Renal cortex interstitium (tissue), 15 donors: Measurements from ENCODE around the gene SPATA20. TPM values are rescaled to one million over a fixed set of nuclear protein-coding genes. Genes with fewer than 3 reads are reported as not detected.

Experiments
- DNase-seq, 11 donors: peaks; one replicate each; pipeline ENCODE4 v3.0.0-alpha.2; 2013; ENCODE audit warnings: low read depth in 9 of 11, low spot score in 4 of 11; ENCODE audit errors: extremely low read depth in 1 of 11
- long read RNA-seq, 16 experiments: transcript quantifications; one replicate each; lab custom pipeline, GENCODE V29; 2026
- polyA plus RNA-seq, 3 donors: library from polyadenylated mRNA; unstranded; fragments of 120-200 nt; gene quantifications; one replicate each; pipeline ENCODE4 v1.2.1, GENCODE V29; 2013; ENCODE audit not compliant: insufficient read length in 3 of 3

SPATA20 gene
- polyA plus RNA-seq = 10 to 100 TPM; 49.4 to 69.7 (median 55.5) TPM
- long read RNA-seq, donor 1, partial matches to known transcripts = 22 of 22 reads
- long read RNA-seq, donor 1, other reads (novel, unspliced or antisense) = 0 of 22 reads
- long read RNA-seq, donor 2, partial matches to known transcripts = 33 of 33 reads
- long read RNA-seq, donor 2, other reads (novel, unspliced or antisense) = 0 of 33 reads
- long read RNA-seq, donor 3, partial matches to known transcripts = 53 of 60 reads
- long read RNA-seq, donor 3, other reads (novel, unspliced or antisense) = 0 of 60 reads
- long read RNA-seq, donor 4, transcript SPATA20-201 (17 exons, 2,719 nt) = major isoform, 5 of 24 reads
- long read RNA-seq, donor 4, partial matches to known transcripts = 15 of 24 reads
- long read RNA-seq, donor 4, other reads (novel, unspliced or antisense) = 0 of 24 reads
- long read RNA-seq, donor 5 = 0 reads
- long read RNA-seq, donor 6, partial matches to known transcripts = 29 of 32 reads
- long read RNA-seq, donor 6, other reads (novel, unspliced or antisense) = 0 of 32 reads
- long read RNA-seq, donor 7, partial matches to known transcripts = 58 of 61 reads
- long read RNA-seq, donor 7, other reads (novel, unspliced or antisense) = 0 of 61 reads
- long read RNA-seq, donor 8 = 0 reads
- long read RNA-seq, donor 9, partial matches to known transcripts = 44 of 48 reads
- long read RNA-seq, donor 9, other reads (novel, unspliced or antisense) = 0 of 48 reads
- long read RNA-seq, donor 10, partial matches to known transcripts = 64 of 72 reads
- long read RNA-seq, donor 10, other reads (novel, unspliced or antisense) = 0 of 72 reads
- long read RNA-seq, donor 11, partial matches to known transcripts = 18 of 24 reads
- long read RNA-seq, donor 11, other reads (novel, unspliced or antisense) = 0 of 24 reads
- long read RNA-seq, donor 12, partial matches to known transcripts = 29 of 30 reads
- long read RNA-seq, donor 12, other reads (novel, unspliced or antisense) = 0 of 30 reads
- long read RNA-seq, donor 13 = 0 reads
- long read RNA-seq, donor 14, partial matches to known transcripts = 32 of 34 reads
- long read RNA-seq, donor 14, other reads (novel, unspliced or antisense) = 0 of 34 reads
- long read RNA-seq, donor 15, partial matches to known transcripts = 12 of 13 reads
- long read RNA-seq, donor 15, other reads (novel, unspliced or antisense) = 0 of 13 reads
- long read RNA-seq, donor 16, transcript SPATA20-205 (17 exons, 2,734 nt) = major isoform, 5 of 165 reads
- long read RNA-seq, donor 16, partial matches to known transcripts = 156 of 165 reads
- long read RNA-seq, donor 16, other reads (novel, unspliced or antisense) = 0 of 165 reads

DNA sequence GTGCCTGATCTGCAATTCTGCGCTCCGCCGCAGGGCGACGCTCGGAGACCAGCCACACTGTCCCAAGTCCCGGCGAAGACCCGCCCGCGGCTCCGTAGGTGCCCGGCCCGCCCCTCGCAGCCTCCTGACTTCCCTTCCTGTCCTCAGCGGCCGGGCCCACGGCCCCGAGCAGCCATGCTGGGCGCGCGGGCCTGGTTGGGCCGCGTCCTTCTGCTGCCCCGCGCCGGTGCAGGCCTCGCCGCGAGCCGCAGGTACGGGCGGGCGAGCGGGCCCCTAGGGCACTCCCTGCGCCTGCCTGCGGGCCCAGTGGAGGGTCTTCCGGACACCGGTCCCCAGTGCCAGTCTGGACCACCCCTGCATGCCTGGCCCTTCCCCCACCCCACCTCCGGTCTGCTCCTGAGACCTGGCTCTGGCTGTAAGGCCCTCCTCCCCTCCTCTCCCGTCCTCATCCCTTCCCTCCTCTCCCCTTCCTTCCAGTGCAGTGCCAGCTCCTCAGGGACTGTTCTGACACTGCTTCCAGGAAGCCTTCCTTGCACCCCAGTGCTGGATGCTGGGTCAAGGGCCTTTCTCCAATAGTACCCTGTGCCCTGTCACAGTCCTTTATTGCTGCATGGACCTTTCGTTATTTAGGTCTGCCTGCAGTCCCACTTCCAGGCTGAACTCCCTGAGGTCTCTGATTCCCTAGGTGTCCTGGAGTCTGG is at the start of gene SPATA20:
TSS of gene SPATA20 (plus strand) at position 140 of the 701 bp plus-strand sequence. CDS start at position 175, 35 bp downstream.
- peak in 6 of 11 donors; percentile 83 to 88 (median 85) for DNase-seq

GRCh38 chr17:50498021-50498874 is 48.7 kb upstream of the SPATA20 start:
- no peak for DNase-seq

DNA sequence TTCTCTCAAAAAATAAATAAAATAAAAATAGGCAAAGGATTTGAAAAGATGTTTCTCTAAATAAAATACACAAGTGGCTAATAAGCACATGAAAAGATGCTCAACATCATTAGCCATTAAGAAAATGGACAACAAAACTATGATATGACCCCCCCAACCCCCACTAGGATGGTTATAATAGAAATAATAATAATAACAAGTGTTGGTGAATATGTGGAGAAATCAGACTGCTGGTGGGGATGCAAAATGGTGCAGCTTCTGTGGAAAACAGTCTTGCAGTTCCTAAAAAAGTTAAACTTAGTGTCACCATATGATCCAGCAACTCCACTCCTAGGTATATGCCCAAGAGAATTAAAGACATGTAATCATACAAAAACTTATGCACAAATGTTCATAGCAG is 47.7 kb upstream of the SPATA20 start:
- DNase-seq = no peak

- no peak for DNase-seq
These were observed 47.3 kb upstream of the SPATA20 start for GRCh38 chr17:50499721-50500120.

GRCh38 chr17:50501054-50501453 is 45.9 kb upstream of the SPATA20 start:
- DNase-seq = no peak

- DNase-seq = no peak
These were observed 44.5 kb upstream of the SPATA20 start for GRCh38 chr17:50502301-50502990.

GRCh38 chr17:50505591-50506130 is 41.3 kb upstream of the SPATA20 start:
- DNase-seq = no peak

GRCh38 chr17:50506298-50506697 is 40.7 kb upstream of the SPATA20 start:
- DNase-seq = no peak

GRCh38 chr17:50507871-50508572 is 39.0 kb upstream of the SPATA20 start, which contains the start of gene MYCBPAP:
TSS of gene MYCBPAP (plus strand) at chr17:50508439. CDS start at chr17:50508675, 236 bp downstream.
- DNase-seq = peak in 10 of 11 donors; percentile 67 to 79 (median 74)

- DNase-seq = no peak
These were observed 38.2 kb upstream of the SPATA20 start for GRCh38 chr17:50508573-50509460.

DNA sequence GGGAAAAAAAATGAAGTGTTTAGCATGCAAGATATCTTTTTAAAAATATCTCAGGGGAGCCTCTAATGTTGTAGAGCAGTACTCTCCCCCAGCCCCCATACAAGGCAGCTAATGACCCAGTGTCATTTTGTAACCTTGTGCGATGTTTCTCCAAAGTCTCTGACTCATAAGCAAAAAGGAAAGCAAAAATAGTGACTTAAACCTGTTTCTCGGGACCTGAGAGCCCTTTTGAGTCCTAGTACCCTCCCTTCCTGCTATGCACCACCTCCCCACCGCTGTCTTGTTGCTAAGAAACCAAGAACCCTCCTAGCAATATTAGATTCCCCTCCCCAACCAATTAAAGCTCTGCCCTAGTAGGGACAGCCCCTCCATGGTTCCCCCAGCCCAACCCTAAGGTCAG is 35.9 kb upstream of the SPATA20 start:
- no peak for DNase-seq

DNA sequence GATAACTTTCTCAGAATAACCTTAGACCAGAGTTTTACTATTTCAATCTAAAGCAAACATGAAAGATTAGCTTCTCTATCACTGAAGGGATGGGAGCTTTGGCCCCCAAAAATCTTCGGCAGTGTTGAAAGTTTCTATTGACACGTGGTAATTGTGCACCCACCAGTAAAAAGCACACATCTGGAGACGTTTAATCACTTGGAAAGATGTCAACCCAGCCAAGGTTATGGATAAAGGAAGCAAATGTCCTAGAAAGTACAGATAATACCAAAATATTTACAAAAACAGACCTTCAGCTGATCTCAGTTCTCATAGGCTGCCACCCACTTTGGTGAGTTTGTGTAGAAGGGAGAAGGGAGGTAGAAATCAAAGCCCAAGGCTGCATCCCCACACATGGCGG is 33.5 kb upstream of the SPATA20 start:
- DNase-seq = no peak

DNA sequence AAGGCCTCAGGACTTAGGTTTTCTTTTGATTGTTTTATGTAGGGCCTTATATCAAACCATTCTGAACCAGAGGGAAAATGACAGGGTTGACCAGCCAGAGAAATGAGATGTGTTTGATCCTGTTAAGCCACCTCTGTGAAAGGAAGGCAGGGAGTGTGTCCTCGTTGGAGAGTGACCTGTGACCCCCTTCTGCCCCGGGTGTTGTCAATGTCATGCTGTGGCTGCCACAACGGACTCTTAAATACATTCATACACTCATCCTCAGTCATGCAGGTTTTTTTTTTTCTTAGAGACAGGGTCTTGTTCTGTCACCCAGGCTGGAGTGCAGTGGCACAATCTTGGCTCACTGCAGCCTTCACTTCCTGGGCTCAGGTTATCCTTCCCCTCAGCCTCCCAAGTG is 32.6 kb upstream of the SPATA20 start:
- DNase-seq = no peak

DNA sequence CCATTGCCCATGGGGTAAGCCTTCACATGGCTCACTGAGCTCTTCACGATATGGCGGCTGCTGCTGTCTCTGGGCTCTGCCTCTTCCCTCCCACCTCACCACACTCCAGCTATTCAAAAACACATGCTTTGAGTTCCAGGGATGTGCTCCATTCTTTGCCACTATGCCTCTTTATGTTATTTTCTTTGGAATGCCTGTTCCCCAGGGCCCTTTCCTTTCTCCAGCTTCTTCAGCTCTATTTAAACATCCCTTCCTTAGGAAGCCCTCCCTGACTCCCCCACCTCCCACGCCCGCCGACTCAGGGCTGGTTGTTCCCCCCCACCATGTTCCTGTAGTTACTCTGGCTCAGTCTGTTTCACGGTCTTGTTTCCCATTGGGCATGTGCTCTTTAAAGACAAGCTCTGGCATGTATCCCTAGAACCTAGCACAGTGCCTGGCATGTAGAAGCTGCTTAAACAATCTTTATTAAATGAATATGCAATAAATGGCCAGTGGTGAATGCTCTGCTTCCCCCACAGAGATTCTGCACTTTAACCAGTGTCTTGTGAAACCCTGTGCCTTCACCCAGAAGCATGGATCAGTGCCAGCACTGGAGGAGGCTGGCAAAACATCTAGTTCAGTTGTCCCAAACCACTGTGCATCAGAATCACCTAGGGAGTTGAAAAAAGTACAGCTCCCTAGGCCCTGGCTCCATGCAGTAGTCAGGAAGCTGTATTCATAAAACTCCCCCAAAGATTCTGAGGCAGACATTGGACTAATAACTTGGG is 31.9 kb upstream of the SPATA20 start:
- no peak for DNase-seq
